Neural cell (in vitro differentiated cells): ENCODE measurements around the gene WTAP.

Experiments
- CTCF ChIP-seq: fragments of 450-650 bp; IDR thresholded peaks from 2 replicates; pipeline ENCODE4 v1.5.1; 2014; ENCODE audit warnings: antibody characterized with exemption, mild to moderate bottlenecking, moderate library complexity; ENCODE audit not compliant: poor library complexity, severe bottlenecking
- POLR2AphosphoS5 ChIP-seq: IDR thresholded peaks from 2 replicates; pipeline ENCODE4 v1.6.1; 2012

GRCh38 chr6:159758031-159759001 is 31.0 kb downstream of the WTAP start:
- TF ChIP-seq CTCF (no peak), POLR2AphosphoS5 (no peak)
